ENCODE results near the gene C2orf49. TPM values are rescaled to one million over a fixed set of nuclear protein-coding genes. Genes with fewer than 3 reads are reported as not detected.

C2orf49 gene
- total and polyA plus RNA-seq, 8 donors = 6.3 to 22.0 (median 11.0) TPM

DNA sequence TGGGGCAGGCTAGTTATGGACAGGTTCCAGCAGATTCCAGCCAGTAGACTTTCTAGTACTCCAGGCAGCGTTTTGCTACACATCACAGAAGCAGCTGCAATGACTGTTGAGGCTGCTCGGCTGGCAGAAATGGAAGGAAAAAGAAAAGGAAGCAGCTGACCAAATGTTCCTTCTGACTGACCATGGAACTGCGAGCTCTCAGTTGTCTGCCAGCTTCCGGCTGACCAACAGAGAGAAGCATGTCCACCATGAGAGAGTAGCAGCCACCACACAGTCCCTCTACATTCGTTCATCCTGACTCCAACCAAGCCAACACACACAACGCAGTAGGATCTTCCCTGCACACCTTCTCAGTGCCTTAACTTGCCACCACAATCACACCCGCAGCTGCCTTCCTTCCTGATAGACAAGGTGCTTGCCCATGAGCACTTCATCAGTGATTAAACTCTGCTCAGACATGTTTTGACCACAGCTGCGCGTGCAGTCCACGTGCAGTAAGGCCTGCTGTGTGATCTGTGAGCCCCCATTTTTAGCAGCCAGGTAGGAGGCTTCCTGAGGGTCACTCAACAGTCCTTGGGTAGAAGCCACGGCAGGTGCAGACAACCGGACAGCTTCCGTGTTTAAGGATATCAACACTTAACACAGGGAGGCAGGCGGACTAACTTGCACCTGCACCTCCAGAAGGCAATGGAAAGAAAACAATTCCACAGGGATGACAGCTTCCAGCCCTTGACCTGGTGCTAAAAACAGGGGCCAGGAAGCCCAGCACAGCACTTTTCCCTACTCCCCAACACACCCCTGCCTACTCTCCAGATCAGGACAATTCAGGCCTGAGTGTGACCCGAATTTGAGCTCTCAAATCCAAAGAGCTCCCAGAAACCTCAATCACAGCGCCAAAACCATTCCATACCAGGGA is 8.8 kb upstream of the C2orf49 start:
- WGBS, 5 donors = 10 to 22% (median 14%) methylated on average over 16 of the region's 16 CpGs
- H3K4me1 ChIP-seq = peaks cover 28 to 60% (median 42%) of the 10 kb centered on the region in 4 donors
- H3K4me3 ChIP-seq = peak overlapping the region; percentile 68 to 77 (median 72)
- H3K27me3 ChIP-seq = no peaks in the 10 kb centered on the region
- TF ChIP-seq POLR2AphosphoS5 (IDR thresholded peaks at IDR 0.05) (peak in 2 of 3 donors; percentile 2 to 14), EP300 (IDR thresholded peaks at IDR 0.05) (no peak)
- peaks cover 0 to 13% (median 10%) of the 10 kb centered on the region in 4 donors for H3K36me3 ChIP-seq
- no peaks in the 10 kb centered on the region for H3K9me3 ChIP-seq
- intact Hi-C loops (cut with DNase I; ENCODE audit: low total_unique reads) = no loop called here
- peak overlapping the region; percentile 84 to 98 (median 93) for H3K27ac ChIP-seq
- DNase-seq = peak; percentile 43 to 65

DNA sequence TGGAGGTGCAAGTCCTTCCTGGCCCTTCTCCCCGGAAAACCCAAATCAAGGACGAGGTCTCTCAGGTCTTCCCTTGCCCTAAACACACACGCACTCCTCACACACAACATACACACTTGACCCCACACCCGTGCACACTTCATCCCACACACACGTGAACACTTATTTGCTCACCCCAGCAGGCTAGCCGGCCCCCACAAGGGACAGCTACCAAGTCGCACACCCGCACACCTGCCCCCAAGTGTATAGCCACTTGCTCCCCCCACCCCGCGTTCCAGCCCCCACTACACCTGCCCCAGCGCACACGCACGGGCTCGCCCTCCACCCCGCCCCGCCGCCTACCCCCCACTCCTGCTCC is 8.2 kb upstream of the C2orf49 start:
- Histone ChIP-seq H3K4me3 (peak overlapping the region; percentile 68 to 77 (median 72)), H3K4me1 (peaks cover 27 to 55% (median 40%) of the 10 kb centered on the region in 4 donors), H3K36me3 (peaks cover 2 to 13% (median 12%) of the 10 kb centered on the region in 4 donors), H3K27me3 (no peaks in the 10 kb centered on the region), H3K9me3 (no peaks in the 10 kb centered on the region), H3K27ac (peak overlapping the region; percentile 84 to 98 (median 93))
- no peak for TF ChIP-seq POLR2AphosphoS5 (IDR thresholded peaks at IDR 0.05)
- TF ChIP-seq, protein P1, sequence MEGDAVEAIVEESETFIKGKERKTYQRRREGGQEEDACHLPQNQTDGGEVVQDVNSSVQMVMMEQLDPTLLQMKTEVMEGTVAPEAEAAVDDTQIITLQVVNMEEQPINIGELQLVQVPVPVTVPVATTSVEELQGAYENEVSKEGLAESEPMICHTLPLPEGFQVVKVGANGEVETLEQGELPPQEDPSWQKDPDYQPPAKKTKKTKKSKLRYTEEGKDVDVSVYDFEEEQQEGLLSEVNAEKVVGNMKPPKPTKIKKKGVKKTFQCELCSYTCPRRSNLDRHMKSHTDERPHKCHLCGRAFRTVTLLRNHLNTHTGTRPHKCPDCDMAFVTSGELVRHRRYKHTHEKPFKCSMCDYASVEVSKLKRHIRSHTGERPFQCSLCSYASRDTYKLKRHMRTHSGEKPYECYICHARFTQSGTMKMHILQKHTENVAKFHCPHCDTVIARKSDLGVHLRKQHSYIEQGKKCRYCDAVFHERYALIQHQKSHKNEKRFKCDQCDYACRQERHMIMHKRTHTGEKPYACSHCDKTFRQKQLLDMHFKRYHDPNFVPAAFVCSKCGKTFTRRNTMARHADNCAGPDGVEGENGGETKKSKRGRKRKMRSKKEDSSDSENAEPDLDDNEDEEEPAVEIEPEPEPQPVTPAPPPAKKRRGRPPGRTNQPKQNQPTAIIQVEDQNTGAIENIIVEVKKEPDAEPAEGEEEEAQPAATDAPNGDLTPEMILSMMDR (IDR thresholded peaks at IDR 0.05) = no peak
- no peak for TF ChIP-seq POLR2A (IDR thresholded peaks at IDR 0.05)
- TF ChIP-seq EP300 (IDR thresholded peaks at IDR 0.05) = no peak
- intact Hi-C loops (cut with DNase I; ENCODE audit: low total_unique reads) = no loop called here
- no peak for DNase-seq
- WGBS, 5 donors = 0 to 2% (median 1%) methylated on average over 8 to 17 of the region's 17 CpGs

DNA sequence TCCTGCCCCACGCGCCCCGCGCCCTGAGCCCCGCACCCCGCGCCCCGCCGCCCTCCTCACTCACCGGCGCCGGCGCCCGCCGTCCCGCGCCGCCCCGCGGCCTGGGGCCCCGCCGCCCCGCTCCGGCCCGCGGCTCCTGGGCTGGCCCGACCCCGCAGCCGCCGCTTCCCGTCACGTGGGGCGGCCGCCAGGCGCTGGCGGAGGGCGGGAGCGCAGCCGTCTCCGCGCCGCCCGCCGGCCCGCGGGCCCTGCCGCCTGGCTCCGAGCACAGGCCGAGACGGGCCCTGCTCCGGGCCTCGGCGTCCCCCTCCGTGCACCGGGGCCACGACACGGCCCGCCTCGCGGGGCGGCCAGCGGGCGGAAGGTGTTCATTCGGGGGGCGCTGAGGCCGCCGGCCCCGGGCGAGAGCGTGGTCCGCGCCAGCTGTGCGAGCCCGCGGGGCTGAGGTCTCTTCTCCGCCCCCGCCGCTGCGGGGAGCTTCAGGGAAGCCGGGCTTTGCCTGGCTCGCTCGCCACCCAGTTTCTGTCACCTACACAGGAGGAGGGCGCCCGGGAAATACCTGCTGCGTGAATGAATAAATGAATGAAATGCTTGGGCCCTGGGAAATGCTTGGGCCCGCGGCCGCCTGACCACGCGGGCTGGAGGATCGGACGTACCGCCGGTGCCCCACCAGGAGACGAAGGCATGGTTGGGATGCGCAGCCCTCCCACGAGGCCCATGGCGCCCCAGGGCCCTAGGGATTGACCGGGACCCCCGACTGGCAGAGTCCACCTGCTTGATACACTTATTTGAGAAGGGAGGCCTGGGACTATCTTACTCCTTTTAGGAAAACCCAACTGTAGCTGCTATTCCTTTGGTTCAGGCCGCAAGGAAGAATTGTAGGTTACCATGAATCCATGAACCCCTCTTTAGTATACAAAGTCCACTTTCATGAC is 7.5 kb upstream of the C2orf49 start, which contains the start of gene TGFBRAP1:
Gene TGFBRAP1, minus strand, starts transcription at position 175 of the 935 bp plus-strand sequence. CDS start 21,434 bp downstream, outside the sequence.
- Histone ChIP-seq H3K27me3 (no peaks in the 10 kb centered on the region), H3K27ac (peak within 1 kb of the TSS; percentile 91 to 98 (median 93)), H3K36me3 (peaks cover 7 to 14% (median 7%) of the 10 kb centered on the region in 4 donors), H3K9me3 (no peaks in the 10 kb centered on the region), H3K4me3 (peak within 1 kb of the TSS; percentile 68 to 77 (median 72)), H3K4me1 (peaks cover 25 to 49% (median 36%) of the 10 kb centered on the region in 4 donors)
- WGBS, 5 donors = 3 to 7% (median 3%) methylated on average over 28 to 97 of the region's 101 CpGs
- peak in 1 of 3 donors; percentile 5 for TF ChIP-seq POLR2AphosphoS5 (IDR thresholded peaks at IDR 0.05)
- TF ChIP-seq, protein P1 (IDR thresholded peaks at IDR 0.05) = no peak
- no peak for TF ChIP-seq EP300 (IDR thresholded peaks at IDR 0.05)
- TF ChIP-seq POLR2A (IDR thresholded peaks at IDR 0.05) = no peak
- peak; percentile 71 to 87 for DNase-seq
- intact Hi-C loops (cut with DNase I; ENCODE audit: low total_unique reads) = no loop called here

DNA sequence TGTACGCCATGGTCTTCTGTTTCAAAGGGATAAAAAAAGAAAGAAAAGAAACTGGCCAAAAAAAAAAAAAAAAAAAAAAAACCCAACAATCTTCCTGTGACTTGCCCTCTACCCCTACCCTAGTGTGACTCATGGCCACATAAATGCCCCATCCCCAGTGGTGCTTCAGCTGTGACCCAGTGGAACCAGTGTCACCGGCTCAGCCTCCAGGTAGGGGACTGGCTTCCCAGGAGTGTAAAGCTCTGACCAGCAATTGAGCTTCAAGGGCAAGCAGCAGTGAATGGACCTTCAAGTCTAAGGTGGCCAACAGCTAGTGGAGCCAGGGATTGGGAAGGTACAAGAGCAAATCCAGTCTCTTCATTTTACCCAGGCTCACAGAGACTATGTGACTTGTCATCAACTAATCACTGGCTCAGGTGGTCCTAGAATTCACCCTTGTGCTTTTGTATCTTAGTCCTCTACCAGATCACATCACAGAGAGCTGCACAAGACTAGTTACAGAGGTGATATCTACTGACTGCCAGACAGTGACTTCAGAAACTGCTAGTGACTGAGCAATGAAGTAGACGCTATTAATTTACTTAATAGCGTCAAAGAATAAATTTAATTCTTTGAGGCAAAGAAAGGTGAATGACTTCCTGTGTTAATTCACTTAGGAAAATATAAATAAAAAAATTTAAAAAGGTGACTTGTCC is 6.5 kb upstream of the C2orf49 start:
- Histone ChIP-seq H3K27ac (peak overlapping the region; percentile 71 to 95 (median 92)), H3K36me3 (peaks cover 0 to 8% (median 4%) of the 10 kb centered on the region in 4 donors), H3K4me1 (peaks cover 16 to 40% (median 31%) of the 10 kb centered on the region in 4 donors), H3K27me3 (no peaks in the 10 kb centered on the region), H3K4me3 (no peak overlapping the region), H3K9me3 (no peaks in the 10 kb centered on the region)
- 90 to 93% (median 92%) methylated on average over 4 of the region's 4 CpGs for WGBS, 5 donors
- TF ChIP-seq POLR2AphosphoS5 (IDR thresholded peaks at IDR 0.05) (no peak), EP300 (IDR thresholded peaks at IDR 0.05) (no peak), POLR2A (IDR thresholded peaks at IDR 0.05) (no peak)
- TF ChIP-seq, protein P1 (IDR thresholded peaks at IDR 0.05) = no peak
- DNase-seq = peak in 1 of 2 donors; percentile 46
- intact Hi-C loops (cut with DNase I; ENCODE audit: low total_unique reads) = no loop called here

All from stomach (tissue), 9 donors.